Kidney glomerular epithelial cell (primary cell): ENCODE measurements around the gene FBXO33.

ENCODE experiments used
- DNase-seq: peaks from one replicate; lab custom pipeline; 2025; lab: John Stamatoyannopoulos, UW

The FBXO33 gene

DNA sequence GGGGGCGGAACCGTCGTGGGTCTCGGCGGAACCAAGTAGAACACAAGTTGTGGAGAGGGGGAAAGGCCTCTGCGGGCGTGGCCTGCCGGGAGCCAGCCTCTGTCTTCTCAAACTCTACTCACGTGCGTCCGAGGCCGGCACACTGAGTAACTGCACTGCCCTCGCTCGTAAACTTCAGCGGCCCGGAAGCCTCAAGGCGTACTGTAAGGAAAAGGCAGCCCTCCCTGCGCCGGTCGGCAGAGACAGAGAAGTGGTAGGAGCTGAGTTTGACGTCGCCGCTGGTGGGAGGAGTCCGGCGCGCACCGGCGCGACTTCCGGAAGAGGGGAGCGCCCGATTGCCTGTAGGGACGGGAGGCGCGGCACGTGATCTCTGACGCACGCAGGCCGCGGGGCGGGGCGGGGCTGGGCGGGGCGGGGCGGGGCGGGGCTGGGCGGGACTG lies at the start of gene FBXO33:
TSS of gene FBXO33 (minus strand) at position 255 of the 440 bp plus-strand sequence. CDS start 271 bp downstream, outside the sequence.
- DNase-seq, result peak; percentile 95

DNA sequence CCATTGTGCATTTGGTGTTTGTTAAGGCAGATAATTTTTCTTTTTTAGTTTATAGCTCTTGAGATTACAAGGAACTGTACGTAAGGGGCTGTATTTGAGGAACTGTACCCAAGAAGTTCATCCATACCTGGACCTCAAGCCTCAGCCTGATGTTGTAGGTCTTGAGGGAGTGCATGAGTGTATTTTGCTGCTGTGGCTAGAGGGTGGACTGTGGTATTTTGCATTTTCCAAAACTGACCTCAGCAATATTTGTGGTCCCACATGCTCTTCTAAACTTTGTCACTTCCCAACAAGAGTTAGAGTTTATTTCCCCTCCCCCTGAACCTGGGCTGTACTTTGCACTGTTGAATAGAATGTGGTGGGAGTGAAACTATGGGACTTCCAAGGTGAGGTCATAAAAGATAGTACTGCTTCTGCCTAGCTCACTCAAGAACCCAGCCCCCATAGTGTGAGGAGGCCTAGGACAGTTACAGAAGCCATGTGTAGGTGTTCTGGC lies 42.2 kb upstream of the FBXO33 start:
- peak; percentile 17 for DNase-seq

- DNase-seq, result no peak
These were observed 39.8 kb upstream of the FBXO33 start for GRCh38 chr14:39472078-39472477.

GRCh38 chr14:39469094-39469710 lies 37.0 kb upstream of the FBXO33 start:
- DNase-seq, result no peak

GRCh38 chr14:39467889-39468524 lies 35.8 kb upstream of the FBXO33 start:
- peak; percentile 8 for DNase-seq

DNA sequence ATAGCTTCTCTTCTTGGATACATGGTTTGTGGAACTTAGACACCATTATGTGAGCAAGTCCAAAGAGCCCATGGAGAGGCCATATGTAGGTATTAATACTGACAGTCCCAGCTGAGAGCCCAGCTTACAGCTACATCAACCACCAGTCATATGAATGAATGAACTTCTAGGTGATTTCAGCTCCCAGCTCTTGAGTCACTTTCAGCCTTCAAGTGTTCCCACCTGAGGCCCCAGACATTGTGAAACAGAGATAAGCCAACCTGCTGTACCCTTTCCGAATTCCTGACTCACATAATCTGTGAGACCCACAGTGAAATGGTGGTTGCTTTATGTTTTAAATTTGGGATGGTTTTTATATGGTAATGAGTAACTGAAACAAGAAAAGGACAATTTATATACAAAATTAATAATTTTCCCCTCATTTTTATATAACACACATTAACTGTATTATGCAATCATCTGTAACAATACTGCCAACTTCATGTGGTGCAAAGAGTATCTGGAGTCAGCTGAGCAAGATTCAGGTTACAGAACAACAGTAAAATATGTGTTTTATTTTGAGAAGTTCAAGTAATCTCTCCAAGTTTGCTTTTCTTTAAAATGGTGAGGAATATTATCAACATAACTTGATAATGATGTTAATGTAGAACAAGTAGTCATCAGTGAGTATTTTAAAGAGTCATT lies 27.7 kb upstream of the FBXO33 start:
- no peak for DNase-seq

DNA sequence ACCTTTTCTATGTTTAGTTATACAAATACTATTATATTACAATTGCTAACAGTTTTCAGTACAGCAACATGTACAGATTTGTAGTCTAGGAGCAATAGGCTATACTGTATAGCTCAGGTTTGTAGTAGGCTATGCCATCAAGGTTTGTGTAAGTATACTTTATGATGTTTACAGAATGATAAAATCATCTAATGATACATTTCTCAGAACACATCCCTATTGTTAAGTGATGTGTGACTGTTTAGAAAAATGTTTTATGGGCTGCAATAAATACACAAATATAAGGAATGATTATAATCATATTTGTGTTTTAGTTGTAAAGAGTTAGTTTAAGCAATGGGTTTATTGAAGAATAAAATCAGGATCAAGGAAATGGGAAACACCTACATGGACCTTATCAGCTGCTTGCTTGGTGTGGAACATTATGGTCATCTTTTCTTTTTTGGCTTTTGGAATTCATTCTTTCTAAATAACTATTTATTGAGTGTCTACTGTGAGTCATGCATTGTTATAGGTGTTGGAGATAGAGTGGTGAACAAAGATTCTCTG lies 24.5 kb upstream of the FBXO33 start:
- DNase-seq, result no peak

GRCh38 chr14:39454906-39455539 lies 22.8 kb upstream of the FBXO33 start:
- DNase-seq, result no peak

GRCh38 chr14:39452680-39453079 lies 20.4 kb upstream of the FBXO33 start:
- no peak for DNase-seq

- DNase-seq, result no peak
These were observed 19.6 kb upstream of the FBXO33 start for GRCh38 chr14:39451811-39452210.

DNA sequence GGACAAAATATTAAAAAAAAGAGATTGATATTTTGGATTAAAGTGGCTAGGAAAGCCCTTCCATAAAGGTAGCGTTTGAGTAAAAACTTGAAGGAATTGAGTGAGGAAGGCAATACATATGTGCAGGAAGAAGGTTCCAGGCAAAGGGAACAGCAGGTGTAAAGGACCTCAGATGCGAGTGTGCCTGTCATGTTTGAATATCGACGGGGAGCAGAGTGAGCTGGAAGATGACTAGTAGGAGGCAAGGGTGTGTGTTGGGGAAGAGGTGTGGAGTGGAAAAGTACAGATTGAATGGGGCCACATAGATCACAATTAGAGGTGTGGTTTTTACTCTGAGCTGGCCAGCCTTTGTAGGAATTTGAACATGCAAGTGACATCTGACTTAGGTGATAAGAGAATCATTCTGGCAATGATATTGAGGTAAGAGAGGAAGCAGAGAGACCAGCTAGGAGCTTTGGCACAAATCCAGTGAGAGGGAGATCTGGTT lies 15.0 kb upstream of the FBXO33 start:
- no peak for DNase-seq

GRCh38 chr14:39446131-39446744 lies 14.0 kb upstream of the FBXO33 start:
- DNase-seq, result no peak

- DNase-seq, result no peak
These were observed 10.1 kb upstream of the FBXO33 start for GRCh38 chr14:39442293-39442692.

- no peak for DNase-seq
These were observed 9.6 kb upstream of the FBXO33 start for GRCh38 chr14:39441805-39442204.

DNA sequence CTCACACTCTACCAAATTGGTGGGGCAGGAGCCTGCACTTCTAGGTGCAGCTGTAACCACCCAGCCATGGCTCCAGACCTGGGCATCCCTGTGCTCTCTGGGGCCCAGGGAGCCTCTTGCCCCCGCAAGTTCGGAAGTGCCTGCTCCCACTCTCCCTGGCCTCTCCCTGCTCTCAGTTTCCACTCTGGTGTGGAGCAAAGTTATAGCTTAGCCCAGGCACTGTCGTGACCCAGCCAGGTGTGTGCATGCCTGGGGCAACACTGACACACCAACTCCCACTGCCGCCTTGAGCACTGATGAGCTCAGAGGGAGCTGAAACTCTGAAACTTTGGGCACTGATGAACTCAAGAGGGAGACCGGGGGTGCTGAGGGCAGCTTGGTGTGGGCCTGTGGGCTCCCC lies 8.7 kb upstream of the FBXO33 start:
- DNase-seq, result no peak

DNA sequence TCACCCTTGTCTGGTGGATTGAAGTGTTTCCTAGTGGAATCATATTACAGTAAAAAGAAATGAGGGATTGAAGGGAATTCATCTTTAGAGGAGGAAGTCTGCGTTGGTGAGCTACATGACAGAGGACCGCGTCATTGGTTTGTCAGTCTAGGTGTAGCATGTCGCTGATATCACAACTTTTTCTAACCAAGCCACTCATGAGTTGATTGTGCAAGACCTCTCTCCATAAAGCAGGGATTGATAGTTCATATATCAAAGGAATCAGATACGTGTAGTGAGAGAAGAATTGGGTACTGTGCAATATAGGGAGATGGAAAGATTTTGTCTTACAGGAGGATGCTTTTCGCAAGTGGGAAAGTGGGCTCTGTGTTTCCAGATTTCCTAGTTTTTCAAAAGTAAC lies 3.0 kb upstream of the FBXO33 start:
- no peak for DNase-seq

- DNase-seq, result peak; percentile 44
These were observed 2.2 kb upstream of the FBXO33 start for GRCh38 chr14:39434401-39434800.

DNA sequence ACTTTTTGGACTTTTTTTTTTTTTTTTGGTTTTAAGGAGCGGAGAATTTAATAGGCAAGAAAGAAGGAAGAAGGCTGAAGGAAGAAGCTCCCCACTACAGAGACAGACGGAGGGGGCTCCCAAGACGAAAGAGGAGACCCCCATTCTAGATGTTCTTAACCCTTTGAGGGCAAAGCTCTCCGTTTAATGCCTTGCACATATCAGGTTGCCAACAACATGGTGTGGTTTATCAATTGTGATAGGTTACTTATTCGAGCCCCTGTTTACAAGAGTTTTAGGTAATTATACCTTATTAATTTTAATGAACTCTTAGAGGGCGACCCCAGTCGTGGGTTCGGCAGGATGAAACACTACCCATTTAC lies 1.2 kb upstream of the FBXO33 start:
- DNase-seq, result no peak

- peak; percentile 88 for DNase-seq
These were observed 602 bp upstream of the FBXO33 start for GRCh38 chr14:39432619-39433451.

DNA sequence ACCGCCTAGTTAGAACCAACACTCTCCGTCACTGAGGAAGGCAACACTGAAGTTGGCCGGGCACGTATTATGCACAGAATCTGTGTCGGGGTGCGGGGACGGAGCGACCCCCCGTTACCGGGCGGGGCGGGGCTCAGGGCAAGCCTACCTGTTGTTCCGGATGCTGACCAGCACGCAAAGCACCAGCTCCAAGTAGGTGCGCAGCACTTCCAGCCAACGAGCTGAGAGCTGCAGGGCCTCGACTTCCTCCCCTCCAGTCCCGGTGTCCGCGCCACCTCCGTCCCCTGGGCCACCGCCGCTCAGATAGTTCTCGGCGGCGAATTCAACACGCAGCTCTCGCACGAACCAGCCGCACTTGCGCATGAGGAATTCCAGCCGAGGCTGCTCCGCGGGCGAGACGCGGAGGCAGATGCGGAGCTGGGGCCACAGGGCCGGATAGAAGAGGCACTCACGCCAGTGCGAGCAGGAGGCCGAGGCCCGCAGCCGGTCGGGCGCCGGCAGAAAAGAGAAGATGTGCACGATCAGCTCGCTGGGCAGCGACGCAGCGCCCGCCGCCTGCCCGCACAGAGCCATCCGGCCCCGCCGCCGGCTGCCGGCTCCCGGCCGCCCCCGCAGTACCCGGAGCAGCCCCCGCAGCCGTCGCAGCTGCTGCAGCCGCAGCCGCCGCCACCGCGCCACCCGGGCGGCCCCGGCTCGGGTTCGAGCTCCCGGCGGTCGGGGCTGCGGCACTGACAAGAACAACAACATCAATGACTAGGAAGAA lies 636 bp downstream of the FBXO33 start:
- no peak for DNase-seq
